Endothelial cell of umbilical vein (primary cell): ENCODE measurements around the gene LCN9.

Experiments
- CTCF ChIP-seq, 2 donors: IDR thresholded peaks; 1 replicate in 1 of 2; 2 replicates in 1 of 2; pipeline ENCODE4 v1.5.1; 2011; ENCODE audit warnings: low read length in 2 of 2, mild to moderate bottlenecking in 2 of 2, moderate library complexity in 2 of 2, control low read depth in 1 of 2, inconsistent platforms in 1 of 2, low read depth in 1 of 2; ENCODE audit not compliant: insufficient read depth in 1 of 2; ENCODE audit errors: extremely low read depth in 1 of 2
- EZH2 ChIP-seq: IDR thresholded peaks from 2 replicates; pipeline ENCODE4 v1.6.1; 2012; ENCODE audit warnings: borderline replicate concordance, low read depth, mild to moderate bottlenecking, moderate library complexity, low read length, inconsistent platforms; ENCODE audit not compliant: severe bottlenecking
- FOS ChIP-seq: IDR thresholded peaks from 2 replicates; pipeline ENCODE4 v1.6.1; 2011; ENCODE audit warnings: mild to moderate bottlenecking, low read length, moderate library complexity, borderline replicate concordance; ENCODE audit not compliant: insufficient read depth
- GATA2 ChIP-seq: IDR thresholded peaks from 2 replicates; pipeline ENCODE4 v1.7.0; 2011; ENCODE audit warnings: low read depth, mild to moderate bottlenecking, moderate library complexity, mixed read lengths, low read length; ENCODE audit not compliant: insufficient read length, insufficient read depth
- MAX ChIP-seq: IDR thresholded peaks from 2 replicates; pipeline ENCODE4 v1.6.1; 2011; ENCODE audit not compliant: insufficient read depth, insufficient read length
- MYC ChIP-seq: IDR thresholded peaks from one replicate; pipeline ENCODE4 v1.6.1; 2011; ENCODE audit warnings: mild to moderate bottlenecking, low read depth, low read length
- POLR2A ChIP-seq: IDR thresholded peaks from 2 replicates; pipeline ENCODE4 v1.6.1; 2012; ENCODE audit warnings: low read depth, mild to moderate bottlenecking, control low read depth, low read length
- POLR2AphosphoS5 ChIP-seq: IDR thresholded peaks from 2 replicates; pipeline ENCODE4 v1.6.1; 2012; ENCODE audit warnings: low read depth, mild to moderate bottlenecking, control low read depth, low read length, moderate library complexity; ENCODE audit not compliant: insufficient read depth

- TF ChIP-seq CTCF (IDR thresholded peaks at IDR 0.05; ENCODE audit: extremely low read depth in 1 of 2, insufficient read depth in 1 of 2, low read depth in 1 of 2, low read length in 2 of 2), result no peak
- TF ChIP-seq POLR2A, result no peak
- TF ChIP-seq MYC, result no peak
- no peak for TF ChIP-seq EZH2
- no peak for TF ChIP-seq FOS
- TF ChIP-seq MAX, result no peak
- no peak for TF ChIP-seq POLR2AphosphoS5
- no peak for TF ChIP-seq GATA2
These were observed 31.3 kb downstream of the LCN9 start for GRCh38 chr9:135694414-135694813.
